BE2C (cell line): ENCODE results near the gene ARHGAP24.

Experiments
- DNase-seq: peaks from one replicate; pipeline ENCODE4 v3.0.0-alpha.2; 2020
- H3K27me3 ChIP-seq: fragments of 250-450 bp; sonication (Bioruptor Pico); 2 replicates; pipeline ENCODE4 v1.5.1; 2020; ENCODE audit warnings: mild to moderate bottlenecking
- H3K36me3 ChIP-seq: fragments of 250-450 bp; sonication (Bioruptor Pico); 2 replicates; pipeline ENCODE4 v1.5.1; 2020; ENCODE audit warnings: mild to moderate bottlenecking
- H3K4me1 ChIP-seq: fragments of 250-450 bp; sonication (Bioruptor Pico); 2 replicates; pipeline ENCODE4 v1.5.1; 2020
- H3K4me3 ChIP-seq: 2 replicates; pipeline ENCODE4 v1.5.1; 2011; ENCODE audit warnings: low read depth, low read length
- H3K9me3 ChIP-seq: fragments of 250-450 bp; sonication (Bioruptor Pico); 2 replicates; pipeline ENCODE4 v1.5.1; 2020
- TF ChIP-seq, protein P1 (sequence below): IDR thresholded peaks from 2 replicates; pipeline ENCODE4 v1.5.1; 2012; ENCODE audit warnings: mild to moderate bottlenecking, low read depth, low read length

The ARHGAP24 gene

DNA sequence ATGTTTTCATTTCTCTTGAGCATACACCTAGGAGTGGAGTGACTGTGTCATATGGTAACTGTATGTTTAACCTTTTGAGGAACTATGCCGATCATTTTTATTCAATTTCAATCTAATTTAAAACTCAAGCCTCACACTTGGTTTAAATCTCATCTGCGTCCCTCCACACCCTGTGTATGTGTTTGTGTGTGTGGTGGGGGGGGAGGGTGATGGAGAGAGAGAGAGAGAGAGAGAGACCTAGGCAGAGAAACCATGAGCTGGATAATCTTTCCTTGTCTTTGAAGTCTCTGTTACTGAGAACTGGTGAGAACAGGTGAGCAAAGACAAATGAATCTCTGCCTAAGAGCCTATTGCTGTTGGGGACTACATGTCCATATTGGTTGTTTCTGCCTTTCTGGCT is 105.0 kb downstream of the ARHGAP24 start:
- H3K9me3 ChIP-seq = no peaks in the 10 kb centered on the region
- no peaks in the 10 kb centered on the region for H3K4me1 ChIP-seq
- no peak for DNase-seq
- no peak overlapping the region for H3K4me3 ChIP-seq
- TF ChIP-seq, protein P1, sequence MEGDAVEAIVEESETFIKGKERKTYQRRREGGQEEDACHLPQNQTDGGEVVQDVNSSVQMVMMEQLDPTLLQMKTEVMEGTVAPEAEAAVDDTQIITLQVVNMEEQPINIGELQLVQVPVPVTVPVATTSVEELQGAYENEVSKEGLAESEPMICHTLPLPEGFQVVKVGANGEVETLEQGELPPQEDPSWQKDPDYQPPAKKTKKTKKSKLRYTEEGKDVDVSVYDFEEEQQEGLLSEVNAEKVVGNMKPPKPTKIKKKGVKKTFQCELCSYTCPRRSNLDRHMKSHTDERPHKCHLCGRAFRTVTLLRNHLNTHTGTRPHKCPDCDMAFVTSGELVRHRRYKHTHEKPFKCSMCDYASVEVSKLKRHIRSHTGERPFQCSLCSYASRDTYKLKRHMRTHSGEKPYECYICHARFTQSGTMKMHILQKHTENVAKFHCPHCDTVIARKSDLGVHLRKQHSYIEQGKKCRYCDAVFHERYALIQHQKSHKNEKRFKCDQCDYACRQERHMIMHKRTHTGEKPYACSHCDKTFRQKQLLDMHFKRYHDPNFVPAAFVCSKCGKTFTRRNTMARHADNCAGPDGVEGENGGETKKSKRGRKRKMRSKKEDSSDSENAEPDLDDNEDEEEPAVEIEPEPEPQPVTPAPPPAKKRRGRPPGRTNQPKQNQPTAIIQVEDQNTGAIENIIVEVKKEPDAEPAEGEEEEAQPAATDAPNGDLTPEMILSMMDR = no peak
- H3K27me3 ChIP-seq = no peaks in the 10 kb centered on the region
- no peaks in the 10 kb centered on the region for H3K36me3 ChIP-seq

DNA sequence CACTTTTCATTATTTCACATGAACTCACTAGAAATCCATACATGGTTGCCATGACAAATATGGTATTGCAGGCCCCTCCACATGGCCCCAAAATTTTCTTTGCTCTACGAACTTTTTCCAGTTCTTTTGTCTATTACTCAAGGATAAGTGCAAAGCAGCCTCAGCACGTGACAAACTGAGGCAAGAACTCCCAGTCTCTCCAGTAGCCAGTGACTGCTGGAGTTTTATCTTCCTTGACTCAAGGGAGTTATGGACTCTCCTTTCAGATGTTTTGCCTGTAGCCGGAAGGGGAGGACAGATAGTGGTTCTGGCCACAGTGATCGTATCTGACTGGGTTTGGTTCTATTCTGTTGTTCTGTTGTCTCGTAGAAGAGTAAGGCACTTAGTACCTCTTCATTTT is 105.5 kb downstream of the ARHGAP24 start:
- no peaks in the 10 kb centered on the region for H3K9me3 ChIP-seq
- TF ChIP-seq, protein P1 = no peak
- H3K27me3 ChIP-seq = no peaks in the 10 kb centered on the region

DNA sequence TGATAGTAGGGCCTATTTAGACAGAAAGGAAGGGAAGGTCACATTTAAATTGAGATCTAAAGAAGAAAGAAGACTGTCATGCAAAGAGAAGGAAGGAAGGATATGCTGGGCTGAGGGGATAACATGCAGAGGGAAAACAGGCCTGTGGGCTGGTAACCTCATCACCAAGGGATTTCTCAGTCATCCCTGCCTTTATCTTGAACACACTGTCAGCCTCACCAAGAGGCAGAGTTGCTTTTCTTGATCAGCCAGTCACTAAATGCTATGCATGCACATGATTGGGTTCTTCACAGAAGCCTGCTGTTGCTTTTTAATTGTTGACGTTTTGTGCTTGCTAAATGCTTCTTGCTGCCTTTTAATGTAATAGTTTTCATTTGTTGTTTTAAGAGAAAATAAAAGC is 113.0 kb downstream of the ARHGAP24 start:
- TF ChIP-seq, protein P1 = no peak
- Histone ChIP-seq H3K4me1 (peaks cover 3% of the 10 kb centered on the region; the same call in 1 of the 2 replicates), H3K27me3 (no peaks in the 10 kb centered on the region), H3K4me3 (no peak overlapping the region), H3K9me3 (no peaks in the 10 kb centered on the region), H3K36me3 (no peaks in the 10 kb centered on the region)
- no peak for DNase-seq

More for the DNA sequence above, 105.5 kb downstream of the ARHGAP24 start:
- no peaks in the 10 kb centered on the region; the same call in 1 of the 2 replicates for H3K4me1 ChIP-seq
- DNase-seq = no peak
- no peaks in the 10 kb centered on the region for H3K36me3 ChIP-seq
- no peak overlapping the region for H3K4me3 ChIP-seq

DNA sequence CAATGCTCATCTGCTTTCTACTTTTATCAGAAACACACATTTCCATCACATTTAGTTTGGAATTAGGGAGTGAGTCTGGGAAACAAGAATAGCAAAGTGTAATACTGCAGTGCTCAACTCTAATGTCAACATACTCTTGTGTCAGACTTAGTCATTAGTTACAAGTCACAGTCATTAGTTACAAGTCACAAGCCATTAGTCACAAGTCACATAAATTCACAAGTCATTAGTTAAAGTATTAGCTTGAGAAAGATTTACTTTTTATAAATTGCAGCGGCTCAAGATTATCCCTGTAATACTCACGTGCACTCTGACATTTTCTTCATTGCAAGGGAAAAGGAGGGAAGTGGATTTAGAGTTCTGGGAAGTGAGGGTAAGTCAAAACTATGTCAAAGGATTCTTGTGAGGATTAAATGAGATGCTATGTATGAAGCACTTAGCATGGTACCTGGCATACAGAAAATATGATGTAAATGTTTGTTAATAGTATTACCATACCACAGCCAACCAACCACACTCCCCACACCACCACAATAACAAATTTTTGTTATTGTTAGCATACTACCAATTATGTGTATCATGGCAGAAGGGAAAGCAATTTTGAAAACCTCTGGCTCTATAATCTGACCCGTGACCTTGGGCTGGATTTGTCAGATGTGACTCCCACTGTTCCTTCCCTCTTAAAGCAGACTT is 116.6 kb downstream of the ARHGAP24 start:
- DNase-seq = no peak
- Histone ChIP-seq H3K36me3 (no peaks in the 10 kb centered on the region), H3K9me3 (no peaks in the 10 kb centered on the region), H3K4me1 (no peaks in the 10 kb centered on the region), H3K27me3 (no peaks in the 10 kb centered on the region), H3K4me3 (no peak overlapping the region)
- TF ChIP-seq, protein P1 = no peak

DNA sequence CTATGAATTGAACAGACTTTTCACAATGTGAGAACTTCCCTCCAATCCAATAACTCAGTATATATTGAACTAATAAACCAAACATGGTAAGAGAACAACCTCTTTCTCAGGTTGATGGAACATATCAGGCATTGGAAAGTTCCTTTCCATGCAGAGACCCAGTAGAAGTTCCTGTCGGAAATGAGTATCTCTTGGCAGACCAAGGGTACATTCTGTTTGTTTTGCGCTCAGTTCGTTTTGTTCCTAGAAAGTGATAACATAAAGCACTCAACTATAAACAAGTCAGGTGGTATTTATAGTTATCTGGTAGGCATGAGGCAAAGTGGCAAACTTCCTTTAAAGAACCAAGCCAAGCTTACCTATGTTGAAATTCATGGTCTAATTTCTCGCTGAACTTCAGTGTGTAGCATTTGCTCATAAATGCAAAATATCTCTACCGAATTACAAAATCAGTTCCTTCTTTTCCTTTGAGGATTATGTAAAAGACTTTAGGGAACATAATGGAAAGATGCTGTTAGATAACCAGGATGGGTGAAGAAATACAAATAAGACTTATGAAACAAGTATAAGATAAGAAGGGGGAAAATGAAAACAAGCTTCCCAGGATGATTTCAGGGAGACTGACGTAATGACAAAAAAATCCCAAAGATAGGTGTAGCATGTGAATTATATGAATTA is 120.3 kb downstream of the ARHGAP24 start:
- Histone ChIP-seq H3K27me3 (no peaks in the 10 kb centered on the region), H3K9me3 (no peaks in the 10 kb centered on the region), H3K36me3 (no peaks in the 10 kb centered on the region), H3K4me3 (no peak overlapping the region), H3K4me1 (no peaks in the 10 kb centered on the region)
- TF ChIP-seq, protein P1 = no peak
- DNase-seq = no peak
